Renal pelvis (tissue), 4 donors: ENCODE measurements around the gene LONP2. TPM values are rescaled to one million over a fixed set of nuclear protein-coding genes. Genes with fewer than 3 reads are reported as not detected.
"Not testable (repeated sequence)": the region's sequence is repeated elsewhere in the genome, so short reads cannot be mapped to it uniquely, and the experiment has no call there.

Experiments
- DNase-seq: peaks from one replicate; pipeline ENCODE4 v3.0.0-alpha.2; 2013
- polyA plus RNA-seq, 3 donors: library from polyadenylated mRNA; unstranded; fragments of 120-200 nt; gene quantifications; one replicate each; pipeline ENCODE4 v1.2.1, GENCODE V29; 2013; ENCODE audit not compliant: insufficient read length in 3 of 3

Gene LONP2
- polyA plus RNA-seq, 3 donors, result 60.8 to 93.1 (median 84.2) TPM

- no peak for DNase-seq
Measured at GRCh38 chr16:48232493-48233040, 11.5 kb upstream of the LONP2 start.

GRCh38 chr16:48234630-48235029 lies 9.5 kb upstream of the LONP2 start:
- no peak for DNase-seq

GRCh38 chr16:48235058-48235555 lies 9.0 kb upstream of the LONP2 start:
- no peak for DNase-seq

DNA sequence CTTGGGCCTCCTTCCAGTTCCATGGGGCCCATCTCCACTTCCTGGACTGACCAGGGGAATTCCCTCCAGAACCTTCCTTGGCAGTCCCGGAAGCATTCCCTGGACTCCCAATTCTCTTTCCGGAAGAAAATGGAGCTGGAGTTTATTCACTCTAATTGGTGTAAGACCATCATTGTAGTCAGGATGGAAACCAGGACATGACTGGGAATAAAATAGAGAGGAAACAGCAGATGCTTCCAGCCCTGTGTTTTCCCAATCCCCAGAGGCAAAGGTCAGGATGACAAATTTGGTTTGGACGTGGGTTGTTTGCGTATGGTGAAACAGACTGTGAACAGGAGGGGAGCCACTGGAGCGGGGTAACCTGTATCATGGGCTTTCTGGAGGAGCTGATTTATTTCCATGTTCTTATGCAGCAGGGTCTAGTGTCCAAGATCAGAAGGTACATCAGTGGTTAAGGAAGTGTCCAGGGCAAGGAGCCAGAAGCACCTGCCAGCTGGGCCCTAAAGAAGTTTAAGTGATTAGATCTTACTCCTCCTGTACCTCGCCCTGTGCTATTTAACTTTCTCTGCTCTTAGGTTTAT lies 8.5 kb upstream of the LONP2 start:
- DNase-seq, result no peak

DNA sequence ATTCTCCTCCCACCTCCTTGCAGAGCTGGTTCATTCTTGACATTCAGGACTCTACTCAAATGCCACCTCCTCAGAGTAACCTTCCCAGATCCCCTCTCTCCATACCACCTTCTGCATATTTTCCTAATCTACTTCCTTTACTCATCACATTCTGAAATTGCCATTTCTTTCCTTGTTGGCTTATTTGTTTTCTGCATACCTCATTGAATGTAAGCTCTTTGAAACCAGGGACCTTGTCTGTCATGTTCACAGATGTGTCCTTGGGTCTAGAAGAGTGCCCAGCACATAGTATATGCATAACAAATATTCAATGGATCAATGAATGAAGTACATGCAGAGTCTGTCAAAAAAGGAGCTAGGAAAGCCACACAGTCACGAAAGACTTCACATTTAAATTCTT lies 7.8 kb upstream of the LONP2 start:
- DNase-seq, result no peak

- not testable (repeated sequence) for DNase-seq
Measured at GRCh38 chr16:48240147-48240546, 4.0 kb upstream of the LONP2 start.

DNA sequence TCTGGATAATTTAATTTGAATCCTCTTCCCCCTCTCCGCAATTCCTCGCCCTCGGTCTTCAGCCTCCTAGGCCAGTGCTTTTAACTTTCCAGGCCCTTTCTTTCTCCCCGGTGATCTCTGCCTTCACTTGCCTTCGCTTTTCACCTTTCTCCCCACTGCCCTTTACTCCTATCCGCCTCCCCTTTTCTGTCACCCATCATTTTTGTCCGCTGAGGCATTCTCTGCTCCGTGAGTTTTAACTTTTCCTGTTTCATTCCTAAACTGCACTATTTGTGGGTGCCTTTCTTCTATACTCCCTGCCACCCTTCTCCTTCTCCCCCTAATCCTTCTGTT lies 729 bp downstream of the LONP2 start:
- DNase-seq, result no peak

DNA sequence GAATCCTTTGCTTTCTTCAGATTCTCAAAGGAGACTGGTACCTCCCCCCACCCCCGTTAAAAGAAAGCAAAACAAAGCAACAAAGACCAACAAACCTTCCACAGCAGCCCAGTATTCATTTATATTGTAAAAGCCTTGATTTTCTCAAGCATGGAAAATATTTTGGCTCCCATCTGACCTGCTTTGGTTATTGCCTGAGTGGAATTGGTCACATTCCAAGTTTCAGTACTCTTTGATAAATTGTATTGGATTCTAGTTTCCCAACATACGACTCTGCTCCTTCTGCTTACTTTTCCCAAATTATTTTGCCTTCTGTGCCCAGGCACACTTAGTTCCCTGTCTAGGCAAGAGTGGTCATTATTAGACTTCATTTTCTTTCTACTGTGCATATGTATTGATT lies 2.0 kb downstream of the LONP2 start:
- DNase-seq, result no peak

DNA sequence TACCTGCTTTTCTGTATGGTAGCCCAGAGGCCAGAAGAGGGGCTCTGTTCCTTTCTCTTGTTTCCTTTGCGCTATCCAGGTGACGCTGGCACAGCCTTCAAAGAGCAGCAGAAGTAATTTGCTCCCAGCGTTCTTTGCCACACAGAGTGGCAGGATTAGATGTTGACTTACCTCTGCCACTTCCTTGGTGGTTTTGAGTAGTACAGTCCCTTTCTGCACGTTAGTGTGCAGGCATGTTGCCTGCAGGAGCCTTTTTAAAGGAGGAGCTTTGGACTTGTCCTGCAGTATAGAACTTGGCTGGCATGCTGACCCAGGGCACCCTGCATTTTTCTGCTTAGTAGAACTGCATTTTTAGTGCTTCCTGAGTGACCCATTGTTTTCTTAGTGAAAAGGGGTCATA lies 3.2 kb downstream of the LONP2 start, which contains the start of gene ABCC11:
TSS of gene ABCC11 (minus strand) at position 229 of the 400 bp plus-strand sequence. CDS start 15,618 bp downstream, outside the sequence.
- no peak for DNase-seq

DNA sequence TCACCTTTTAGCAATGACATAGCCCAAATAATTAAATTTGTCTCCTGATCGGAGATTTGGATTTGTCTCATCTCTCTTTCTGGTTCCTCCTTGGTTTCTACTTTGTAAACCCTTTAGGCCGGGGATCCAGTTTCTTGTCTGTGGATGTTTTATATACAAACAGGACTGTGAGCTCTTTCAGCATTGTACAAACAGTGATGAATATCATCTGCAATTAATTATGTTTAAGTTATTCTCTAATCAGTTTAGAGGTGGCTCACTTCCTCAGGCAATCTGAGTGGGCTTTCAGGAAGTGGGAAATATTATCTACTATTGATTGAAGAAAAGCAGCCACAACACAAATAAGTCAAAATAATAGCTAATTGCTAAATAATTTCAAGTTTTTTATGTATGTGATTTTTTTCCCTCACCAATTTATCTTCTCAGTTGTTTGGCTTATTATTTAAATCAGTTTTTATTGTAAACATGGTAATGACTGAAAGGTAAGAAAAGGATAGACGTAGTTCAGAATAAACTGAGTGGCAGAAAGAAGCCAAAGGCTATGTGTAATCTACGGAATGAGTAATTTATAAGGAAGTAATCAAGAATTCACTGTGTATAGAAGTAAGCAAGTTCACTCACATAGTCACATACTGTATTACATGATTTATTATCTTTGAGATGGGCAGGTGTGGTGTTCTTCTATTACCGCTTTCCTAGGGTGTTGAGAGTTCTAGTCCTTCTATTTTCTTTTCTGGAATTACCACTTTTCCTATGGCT lies 6.6 kb downstream of the LONP2 start:
- DNase-seq, result no peak

GRCh38 chr16:48252013-48252412 lies 7.9 kb downstream of the LONP2 start:
- no peak for DNase-seq

- no peak for DNase-seq
Measured at GRCh38 chr16:48256579-48257177, 12.6 kb downstream of the LONP2 start.

GRCh38 chr16:48261569-48261968 lies 17.5 kb downstream of the LONP2 start:
- DNase-seq, result no peak

- no peak for DNase-seq
Measured at GRCh38 chr16:48262631-48263030, 18.5 kb downstream of the LONP2 start.

GRCh38 chr16:48269011-48269410 lies 24.9 kb downstream of the LONP2 start:
- no peak for DNase-seq

DNA sequence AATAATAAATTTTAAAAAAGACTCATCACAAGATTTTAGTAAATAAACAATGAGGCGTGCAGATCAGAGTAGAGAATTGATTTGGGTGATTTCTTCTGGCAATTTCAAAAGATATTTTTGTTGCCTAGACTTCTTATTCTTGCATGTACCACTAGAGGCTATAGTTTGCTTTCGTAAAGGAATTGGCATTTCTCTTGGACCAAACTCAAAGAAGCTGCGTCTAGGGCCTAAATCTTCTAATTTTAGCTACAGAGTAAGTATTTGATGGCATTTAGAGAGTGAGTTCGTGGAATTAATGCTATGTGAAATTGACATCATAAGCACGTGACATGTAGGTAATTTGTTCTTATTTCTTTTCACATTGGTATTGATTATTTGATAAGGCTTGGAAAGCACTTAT lies 27.6 kb downstream of the LONP2 start:
- DNase-seq, result no peak

DNA sequence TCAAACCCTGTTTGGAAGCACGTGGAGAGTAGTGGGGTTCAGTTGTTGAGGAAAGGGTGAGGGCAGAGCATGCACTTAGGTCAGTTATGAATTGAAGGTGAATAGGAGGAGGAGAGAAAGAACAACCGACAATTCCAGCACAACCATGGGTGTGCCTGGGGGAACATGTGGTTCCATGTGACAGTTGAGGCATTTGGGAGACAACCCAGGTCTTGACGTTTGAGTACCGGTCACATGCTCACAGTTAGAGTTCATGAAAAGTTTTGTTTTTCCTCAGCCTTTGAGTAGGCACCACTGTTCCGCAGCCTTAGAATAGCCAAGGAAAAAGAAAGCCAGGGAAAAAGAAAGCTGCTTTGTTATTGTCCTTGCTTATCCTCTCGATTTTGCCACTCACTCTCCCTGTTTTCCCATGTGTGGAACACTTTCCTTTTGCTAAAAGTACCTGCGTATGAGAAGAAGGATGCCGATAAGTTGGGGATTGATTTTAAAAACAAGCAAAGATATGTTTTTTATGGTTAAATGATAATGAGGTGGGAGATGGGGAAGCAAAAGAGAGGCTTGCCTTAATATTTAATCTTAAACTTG lies 28.8 kb downstream of the LONP2 start:
- DNase-seq, result no peak

GRCh38 chr16:48274476-48274875 lies 30.4 kb downstream of the LONP2 start:
- DNase-seq, result no peak

GRCh38 chr16:48276102-48276501 lies 32.0 kb downstream of the LONP2 start:
- no peak for DNase-seq

DNA sequence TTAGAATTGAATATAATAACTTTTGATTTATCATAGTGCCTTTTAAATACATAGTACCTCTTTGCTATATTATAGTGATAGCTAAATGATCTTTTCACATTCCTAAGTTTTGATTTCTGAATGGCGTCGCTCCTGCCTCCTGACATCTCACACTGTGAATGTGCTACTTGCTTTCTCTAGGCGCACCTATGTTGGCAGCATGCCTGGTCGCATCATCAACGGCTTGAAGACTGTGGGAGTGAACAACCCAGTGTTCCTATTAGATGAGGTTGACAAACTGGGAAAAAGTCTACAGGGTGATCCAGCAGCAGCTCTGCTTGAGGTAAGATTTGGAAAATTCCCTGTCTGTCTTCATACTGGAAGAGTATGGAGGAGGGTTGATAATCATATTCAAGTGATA lies 33.1 kb downstream of the LONP2 start:
- DNase-seq, result no peak

DNA sequence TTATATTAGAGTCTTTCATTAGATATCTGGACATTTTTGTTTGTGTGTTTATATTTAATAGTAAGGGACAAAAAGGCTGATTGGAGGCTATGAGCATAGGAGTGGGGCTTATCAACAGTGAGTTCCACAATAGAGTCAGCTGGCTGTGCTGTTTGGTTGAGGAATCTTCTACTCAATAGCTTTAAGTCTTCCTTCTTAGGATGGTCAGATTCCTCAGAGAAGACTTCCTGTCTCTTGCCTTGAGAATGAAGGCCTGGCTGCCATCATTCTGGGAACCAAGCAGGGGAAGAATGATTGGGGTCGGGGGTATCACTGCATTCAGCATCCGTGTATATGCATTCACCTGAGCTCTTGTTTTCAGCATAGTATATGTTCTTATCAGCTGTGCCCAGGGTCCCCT lies 35.1 kb downstream of the LONP2 start:
- no peak for DNase-seq

GRCh38 chr16:48280546-48280945 lies 36.4 kb downstream of the LONP2 start:
- DNase-seq, result no peak
